CD8-positive, alpha-beta memory T cell (primary cell): ENCODE measurements around the gene NAA16. TPM values are rescaled to one million over a fixed set of nuclear protein-coding genes. Genes with fewer than 3 reads are reported as not detected.
"Not testable (repeated sequence)": the region's sequence is repeated elsewhere in the genome, so short reads cannot be mapped to it uniquely, and the experiment has no call there.

Experiments
- CTCF ChIA-PET: fragments of 350-600 bp; sonication (Branson Sonifier 250); formaldehyde crosslinking; loops from one replicate; lab custom pipeline; 2021; ENCODE audit warnings: antibody characterized with exemption; lab: Charles Lee
- POLR2A ChIA-PET: fragments of 350-600 bp; sonication (Branson Sonifier 250); formaldehyde crosslinking; loops from one replicate; lab custom pipeline; 2021; ENCODE audit warnings: antibody characterized with exemption; lab: Charles Lee
- DNase-seq, 5 donors: peaks; one replicate each; pipeline versions ENCODE4 v3.0.0 to v3.0.0-alpha.2; 2020 to 2022; ENCODE audit warnings: mixed read lengths in 1 of 5
- H3K27ac ChIP-seq: one replicate; pipeline ENCODE4 v1.7.0; 2013; ENCODE audit warnings: low read depth, mild to moderate bottlenecking, low read length, moderate library complexity
- H3K27me3 ChIP-seq: 2 replicates; pipeline ENCODE4 v1.7.0; 2013; ENCODE audit warnings: low read length, mild to moderate bottlenecking; ENCODE audit not compliant: insufficient read depth, poor library complexity, severe bottlenecking
- H3K36me3 ChIP-seq: 2 replicates; pipeline ENCODE4 v1.7.0; 2013; ENCODE audit warnings: mild to moderate bottlenecking, low read length, moderate library complexity; ENCODE audit not compliant: insufficient read depth
- H3K4me1 ChIP-seq: 2 replicates; pipeline ENCODE4 v1.7.0; 2013; ENCODE audit warnings: mild to moderate bottlenecking, low read length, moderate library complexity; ENCODE audit not compliant: insufficient read depth
- H3K4me3 ChIP-seq: 2 replicates; pipeline ENCODE4 v1.7.0; 2013; ENCODE audit warnings: mild to moderate bottlenecking, low read length
- H3K9me3 ChIP-seq: 2 replicates; pipeline ENCODE4 v1.7.0; 2013; ENCODE audit warnings: mild to moderate bottlenecking, low read length
- H3K27ac Mint-ChIP-seq, 8 donors: one replicate each; pipeline ENCODE4 v1.8.0; 2020 to 2021; ENCODE audit warnings: mixed read lengths in 8 of 8, mild to moderate bottlenecking in 6 of 8, inconsistent platforms in 3 of 8, moderate library complexity in 3 of 8
- H3K27me3 Mint-ChIP-seq, 2 donors: one replicate each; pipeline ENCODE4 v1.8.0; 2020 to 2021; ENCODE audit warnings: mixed read lengths in 2 of 2, mild to moderate bottlenecking in 1 of 2, moderate library complexity in 1 of 2
- H3K36me3 Mint-ChIP-seq, 3 donors: one replicate each; pipeline ENCODE4 v1.8.0; 2020 to 2021; ENCODE audit warnings: mixed read lengths in 3 of 3, inconsistent platforms in 1 of 3, mild to moderate bottlenecking in 1 of 3
- H3K4me1 Mint-ChIP-seq, 3 donors: one replicate each; pipeline ENCODE4 v1.8.0; 2020 to 2021; ENCODE audit warnings: mixed read lengths in 3 of 3, inconsistent platforms in 1 of 3, mild to moderate bottlenecking in 1 of 3
- H3K4me3 Mint-ChIP-seq, 7 donors: one replicate each; pipeline ENCODE4 v1.8.0; 2020 to 2021; ENCODE audit warnings: mixed read lengths in 7 of 7, mild to moderate bottlenecking in 6 of 7, moderate library complexity in 4 of 7, inconsistent platforms in 2 of 7
- H3K9me3 Mint-ChIP-seq, 5 donors: one replicate each; pipeline ENCODE4 v1.8.0; 2020 to 2022; ENCODE audit warnings: mixed read lengths in 5 of 5, mild to moderate bottlenecking in 3 of 5, moderate library complexity in 2 of 5, inconsistent platforms in 1 of 5
- polyA plus RNA-seq: library from polyadenylated mRNA; unstranded; fragments of 300-500 nt; fragmentation: Illumina TruSeq; gene quantifications from one replicate; pipeline ENCODE4 v1.2.3, GENCODE V29; 2021
- total RNA-seq, 2 experiments: library from RNA; stranded (reverse); gene quantifications; one replicate each; pipeline ENCODE4 v1.2.3, GENCODE V29; 2021

NAA16 gene
- total and polyA plus RNA-seq, 3 experiments from 2014 or later = 17.0 to 24.0 (median 23.3) TPM

GRCh38 chr13:41416276-41416675 is 105.2 kb downstream of the NAA16 start:
- Mint-ChIP-seq H3K9me3 (no peaks in the 10 kb centered on the region), H3K27ac (no peak overlapping the region), H3K4me1 (no peaks in the 10 kb centered on the region), H3K36me3 (no peaks in the 10 kb centered on the region), H3K27me3 (no peaks in the 10 kb centered on the region), H3K4me3 (no peak overlapping the region)
- POLR2A ChIA-PET = no interaction called here
- Histone ChIP-seq H3K27me3 (no peaks in the 10 kb centered on the region), H3K36me3 (no peaks in the 10 kb centered on the region), H3K4me3 (no peak overlapping the region), H3K27ac (no peak overlapping the region), H3K9me3 (no peaks in the 10 kb centered on the region), H3K4me1 (no peaks in the 10 kb centered on the region)
- CTCF ChIA-PET = interaction anchor here (0.9 kb wide), 1 partner anchor 237 kb away, joined by 3 read pairs; no protein-coding TSS in a partner anchor
- no peak for DNase-seq

GRCh38 chr13:41418027-41418426 is 107.0 kb downstream of the NAA16 start:
- H3K4me3 Mint-ChIP-seq = no peak overlapping the region
- no peaks in the 10 kb centered on the region for H3K9me3 Mint-ChIP-seq
- no peak for DNase-seq
- peak overlapping the region in 3 of 8 donors; percentile 8 to 55 (median 49) for H3K27ac Mint-ChIP-seq
- H3K36me3 Mint-ChIP-seq = no peaks in the 10 kb centered on the region
- no peak overlapping the region for H3K4me3 ChIP-seq
- H3K27me3 Mint-ChIP-seq = no peaks in the 10 kb centered on the region
- no peak overlapping the region for H3K27ac ChIP-seq
- POLR2A ChIA-PET = no interaction called here
- H3K4me1 Mint-ChIP-seq = no peaks in the 10 kb centered on the region
- no peaks in the 10 kb centered on the region for H3K4me1 ChIP-seq
- no peaks in the 10 kb centered on the region for H3K36me3 ChIP-seq
- no peaks in the 10 kb centered on the region for H3K9me3 ChIP-seq
- CTCF ChIA-PET = interaction anchor here (0.6 to 1.0 kb wide), 2 partner anchors 11 to 211 kb away, joined by 3 read pairs; no protein-coding TSS in a partner anchor
- no peaks in the 10 kb centered on the region for H3K27me3 ChIP-seq

- no peak overlapping the region for H3K4me3 ChIP-seq
- Mint-ChIP-seq H3K27me3 (no peaks in the 10 kb centered on the region), H3K9me3 (no peaks in the 10 kb centered on the region), H3K4me1 (no peaks in the 10 kb centered on the region), H3K27ac (no peak overlapping the region), H3K4me3 (no peak overlapping the region), H3K36me3 (no peaks in the 10 kb centered on the region)
- ChIA-PET POLR2A (no interaction called here), CTCF (interaction anchor here (1.0 kb wide), 1 partner anchor 10 kb away, joined by 3 read pairs; no protein-coding TSS in a partner anchor)
- no peaks in the 10 kb centered on the region for H3K4me1 ChIP-seq
- no peaks in the 10 kb centered on the region for H3K36me3 ChIP-seq
- H3K27ac ChIP-seq = no peak overlapping the region
- H3K9me3 ChIP-seq = no peaks in the 10 kb centered on the region
- no peak for DNase-seq
- H3K27me3 ChIP-seq = no peaks in the 10 kb centered on the region
These were observed 107.7 kb downstream of the NAA16 start for GRCh38 chr13:41418731-41419130.

GRCh38 chr13:41419206-41419605 is 108.1 kb downstream of the NAA16 start:
- no peaks in the 10 kb centered on the region for H3K27me3 Mint-ChIP-seq
- no peak overlapping the region for H3K4me3 ChIP-seq
- no peaks in the 10 kb centered on the region for H3K36me3 Mint-ChIP-seq
- no peaks in the 10 kb centered on the region for H3K36me3 ChIP-seq
- H3K27ac ChIP-seq = no peak overlapping the region
- no peak overlapping the region for H3K27ac Mint-ChIP-seq
- H3K4me1 Mint-ChIP-seq = no peaks in the 10 kb centered on the region
- no peaks in the 10 kb centered on the region for H3K27me3 ChIP-seq
- no peak for DNase-seq
- POLR2A ChIA-PET = no interaction called here
- CTCF ChIA-PET = no interaction called here
- no peaks in the 10 kb centered on the region for H3K4me1 ChIP-seq
- no peaks in the 10 kb centered on the region for H3K9me3 Mint-ChIP-seq
- H3K4me3 Mint-ChIP-seq = no peak overlapping the region
- H3K9me3 ChIP-seq = no peaks in the 10 kb centered on the region

GRCh38 chr13:41420146-41420545 is 109.1 kb downstream of the NAA16 start:
- no peak overlapping the region for H3K4me3 ChIP-seq
- H3K27ac Mint-ChIP-seq = peak overlapping the region in 1 of 8 donors; percentile 54
- ChIA-PET POLR2A (no interaction called here), CTCF (interaction anchor here (0.7 to 1.6 kb wide), 4 partner anchors 8 to 233 kb away, joined by 3 to 4 read pairs (median 3); no protein-coding TSS in a partner anchor)
- H3K36me3 ChIP-seq = no peaks in the 10 kb centered on the region
- no peak for DNase-seq
- H3K36me3 Mint-ChIP-seq = no peaks in the 10 kb centered on the region
- H3K27ac ChIP-seq = no peak overlapping the region
- no peaks in the 10 kb centered on the region for H3K4me1 ChIP-seq
- peaks cover 0 to under 1% of the 10 kb centered on the region in 2 donors for H3K27me3 Mint-ChIP-seq
- no peak overlapping the region for H3K4me3 Mint-ChIP-seq
- no peaks in the 10 kb centered on the region for H3K9me3 Mint-ChIP-seq
- H3K4me1 Mint-ChIP-seq = no peaks in the 10 kb centered on the region
- no peaks in the 10 kb centered on the region for H3K27me3 ChIP-seq
- no peaks in the 10 kb centered on the region for H3K9me3 ChIP-seq

GRCh38 chr13:41421330-41421729 is 110.3 kb downstream of the NAA16 start:
- H3K4me3 ChIP-seq, DNase-seq, H3K36me3 Mint-ChIP-seq, H3K9me3 Mint-ChIP-seq, H3K4me1 ChIP-seq, H3K4me3 Mint-ChIP-seq, H3K27ac ChIP-seq, POLR2A ChIA-PET, H3K4me1 Mint-ChIP-seq, H3K27me3 ChIP-seq, H3K36me3 ChIP-seq, H3K27me3 Mint-ChIP-seq, H3K9me3 ChIP-seq: not testable (repeated sequence)
- CTCF ChIA-PET = interaction anchor here (1.6 kb wide), 1 partner anchor 231 kb away, joined by 4 read pairs; no protein-coding TSS in a partner anchor
- H3K27ac Mint-ChIP-seq = peak overlapping the region in 1 of 8 donors; percentile 17

- H3K4me1 ChIP-seq, H3K9me3 ChIP-seq, POLR2A ChIA-PET, DNase-seq, H3K27ac Mint-ChIP-seq, H3K27me3 ChIP-seq, H3K4me3 ChIP-seq, H3K4me3 Mint-ChIP-seq, H3K27me3 Mint-ChIP-seq, H3K36me3 Mint-ChIP-seq, H3K36me3 ChIP-seq, H3K9me3 Mint-ChIP-seq, H3K4me1 Mint-ChIP-seq, H3K27ac ChIP-seq: not testable (repeated sequence)
- CTCF ChIA-PET = interaction anchor here (0.7 kb wide), 1 partner anchor 165 kb away, joined by 3 read pairs; no protein-coding TSS in a partner anchor
These were observed 110.9 kb downstream of the NAA16 start for GRCh38 chr13:41421983-41422382.

GRCh38 chr13:41423259-41423658 is 112.2 kb downstream of the NAA16 start:
- H3K4me3 ChIP-seq, CTCF ChIA-PET, H3K4me3 Mint-ChIP-seq, DNase-seq, H3K36me3 ChIP-seq, H3K9me3 Mint-ChIP-seq, H3K27ac ChIP-seq, H3K27me3 ChIP-seq, H3K4me1 ChIP-seq, H3K36me3 Mint-ChIP-seq, H3K9me3 ChIP-seq, POLR2A ChIA-PET: not testable (repeated sequence)
- peak overlapping the region in 1 of 8 donors; percentile 47 for H3K27ac Mint-ChIP-seq
- peaks cover 9 to 17% of the 10 kb centered on the region in 2 donors for H3K27me3 Mint-ChIP-seq
- H3K4me1 Mint-ChIP-seq = peaks cover 5 to 11% (median 9%) of the 10 kb centered on the region in 3 donors
